ENCODE results near the gene HES6. TPM values are rescaled to one million over a fixed set of nuclear protein-coding genes. Genes with fewer than 3 reads are reported as not detected.

Gene HES6, protein sequence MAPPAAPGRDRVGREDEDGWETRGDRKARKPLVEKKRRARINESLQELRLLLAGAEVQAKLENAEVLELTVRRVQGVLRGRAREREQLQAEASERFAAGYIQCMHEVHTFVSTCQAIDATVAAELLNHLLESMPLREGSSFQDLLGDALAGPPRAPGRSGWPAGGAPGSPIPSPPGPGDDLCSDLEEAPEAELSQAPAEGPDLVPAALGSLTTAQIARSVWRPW
- 1.1 and 2.3 TPM in 2 replicates for total RNA-seq

GRCh38 chr2:238239863-238240756 lies at the start of gene HES6:
HES6 (minus strand) TSS chr2:238240038; CDS start chr2:238239905, 133 bp downstream.

GRCh38 chr2:238287737-238288649 lies 48.2 kb upstream of the HES6 start, which contains the start of gene PER2:
PER2 (minus strand) TSS chr2:238288610; CDS start chr2:238277936, 10,674 bp downstream.

DNA sequence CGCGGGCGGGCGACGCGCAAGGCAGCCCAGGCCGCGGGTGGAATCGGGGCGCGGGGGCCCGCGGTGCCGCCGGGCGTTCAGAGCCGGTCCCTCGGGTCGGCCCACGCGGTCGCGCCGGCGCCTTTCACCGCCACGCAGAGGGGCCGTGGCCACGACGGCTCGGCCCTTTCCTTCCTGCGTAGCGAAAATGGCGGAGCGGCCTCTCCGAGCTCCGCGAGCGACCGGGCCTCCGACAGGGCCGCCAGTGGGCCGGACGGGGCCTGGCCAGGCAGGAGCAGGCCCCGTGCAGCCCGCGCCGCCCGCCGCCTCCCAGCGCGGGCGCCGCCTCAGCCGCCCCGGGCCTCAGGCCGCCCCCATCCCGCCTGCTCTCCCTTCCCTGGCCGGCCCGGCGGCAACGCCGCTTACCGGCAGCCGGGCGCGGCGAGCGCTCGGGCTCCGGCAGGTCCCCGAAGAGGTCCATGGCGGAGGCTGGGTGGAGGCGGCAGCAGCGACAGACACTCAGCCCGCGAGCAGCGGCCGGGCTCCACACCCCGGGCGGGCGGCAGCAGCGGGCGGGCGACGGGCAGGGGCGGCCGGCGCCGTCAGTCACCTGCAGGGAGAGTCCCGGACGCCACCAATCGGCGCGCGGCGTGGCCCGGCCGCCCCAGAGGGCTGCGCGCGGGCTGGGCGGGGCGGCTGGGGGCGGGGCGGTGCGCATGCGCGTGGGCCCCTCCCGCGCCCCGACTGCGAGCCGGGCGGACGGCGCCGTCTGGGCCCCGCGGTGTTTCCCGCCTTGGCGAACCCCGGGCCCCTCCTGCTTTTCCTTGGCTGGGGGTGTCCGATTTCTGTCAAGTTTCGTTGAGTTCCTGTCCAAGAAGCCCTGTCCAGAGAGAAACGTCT lies 36.5 kb downstream of the HES6 start, which contains the start of gene ILKAP:
Gene ILKAP, minus strand, starts transcription at position 602 of the 879 bp plus-strand sequence. Its CDS starts 142 bp downstream, at position 460.

Other genes starting within 250 kb of the HES6 start
- gene SCLY, start 179.0 kb downstream of the HES6 start, total RNA-seq = 18.5 and 23.3 TPM in 2 replicates
- not detected in 2 replicates for gene ESPNL, start 139.7 kb downstream of the HES6 start, total RNA-seq
- under 0.01 TPM in 1 of 2 replicates, not detected in the other for gene KLHL30, start 101.4 kb downstream of the HES6 start, total RNA-seq
- gene ERFE, start 81.1 kb downstream of the HES6 start, total RNA-seq = 0.19 and 0.65 TPM in 2 replicates
- 19.4 and 34.5 TPM in 2 replicates for gene ILKAP, start 36.3 kb downstream of the HES6 start, total RNA-seq
- gene PER2, start 48.6 kb upstream of the HES6 start, total RNA-seq = 0.97 and 3.1 TPM in 2 replicates
- gene TRAF3IP1, start 80.5 kb upstream of the HES6 start, total RNA-seq = 6.6 and 7.8 TPM in 2 replicates
- gene ASB1, start 186.9 kb upstream of the HES6 start, total RNA-seq = 4.4 and 15.2 TPM in 2 replicates